NCI-H510A treated with DMSO at 0.1 percent for 48 hours (cell line): ENCODE results near the gene KASH5.
"Not testable (repeated sequence)": the region's sequence is repeated elsewhere in the genome, so short reads cannot be mapped to it uniquely, and the experiment has no call there.

ENCODE experiments used
- DNase-seq: peaks from one replicate; lab custom pipeline; 2025; lab: John Stamatoyannopoulos, UW

The KASH5 gene

GRCh38 chr19:49362048-49362928, 25.8 kb upstream of the KASH5 start, which contains the start of gene TEAD2:
TSS of gene TEAD2 (minus strand) at chr19:49362416. CDS start at chr19:49360075, 2,341 bp downstream.
- DNase-seq, result no peak

- no peak for DNase-seq
Observed at GRCh38 chr19:49362929-49363267, 25.2 kb upstream of the KASH5 start.

GRCh38 chr19:49363268-49364082, 24.6 kb upstream of the KASH5 start, which contains the start of gene DKKL1:
TSS of gene DKKL1 (plus strand) at chr19:49363877. CDS start at chr19:49363999, 122 bp downstream.
- DNase-seq, result no peak

GRCh38 chr19:49364083-49364737, 23.8 kb upstream of the KASH5 start:
- DNase-seq, result no peak

- no peak for DNase-seq
Observed at GRCh38 chr19:49366110-49366509, 21.9 kb upstream of the KASH5 start.

- no peak for DNase-seq
Observed at GRCh38 chr19:49368711-49369358, 19.2 kb upstream of the KASH5 start.

- no peak for DNase-seq
Observed at GRCh38 chr19:49371184-49371583, 16.9 kb upstream of the KASH5 start.

- DNase-seq, result not testable (repeated sequence)
Observed at GRCh38 chr19:49373174-49373573, 14.9 kb upstream of the KASH5 start.

- DNase-seq, result no peak
Observed at GRCh38 chr19:49374665-49375434, 13.2 kb upstream of the KASH5 start.

- no peak for DNase-seq
Observed at GRCh38 chr19:49378512-49378911, 9.5 kb upstream of the KASH5 start.

- DNase-seq, result no peak
Observed at GRCh38 chr19:49380391-49380790, 7.7 kb upstream of the KASH5 start.

- no peak for DNase-seq
Observed at GRCh38 chr19:49382639-49383038, 5.4 kb upstream of the KASH5 start.

- no peak for DNase-seq
Observed at GRCh38 chr19:49383599-49383998, 4.5 kb upstream of the KASH5 start.

- DNase-seq, result no peak
Observed at GRCh38 chr19:49389406-49389805, 1.4 kb downstream of the KASH5 start.

GRCh38 chr19:49390131-49390928, 2.3 kb downstream of the KASH5 start:
- no peak for DNase-seq

GRCh38 chr19:49390929-49391359, 2.9 kb downstream of the KASH5 start:
- DNase-seq, result no peak

GRCh38 chr19:49391581-49392399, 3.7 kb downstream of the KASH5 start:
- peak; percentile 72 for DNase-seq

GRCh38 chr19:49393881-49394280, 5.8 kb downstream of the KASH5 start:
- DNase-seq, result no peak
